Endodermal cell (in vitro differentiated cells): ENCODE data around the gene GSTP1. TPM values are rescaled to one million over a fixed set of nuclear protein-coding genes. Genes with fewer than 3 reads are reported as not detected.

Experiments used
- DNase-seq: peaks from one replicate; pipeline ENCODE4 v3.0.0-alpha.2; 2017
- H3K27ac ChIP-seq: 2 replicates; pipeline ENCODE4 v1.5.1; 2013; ENCODE audit warnings: mild to moderate bottlenecking, low read depth, low read length, moderate library complexity
- H3K27me3 ChIP-seq: 2 replicates; pipeline ENCODE4 v1.6.1; 2013; ENCODE audit warnings: mild to moderate bottlenecking, low read length, moderate library complexity; ENCODE audit not compliant: insufficient read depth, control insufficient read depth, poor library complexity, severe bottlenecking
- H3K36me3 ChIP-seq: 2 replicates; pipeline ENCODE4 v1.7.0; 2013; ENCODE audit warnings: mild to moderate bottlenecking, low read length, moderate library complexity; ENCODE audit not compliant: control insufficient read depth, insufficient read depth
- H3K4me1 ChIP-seq: one replicate; pipeline ENCODE4 v1.7.0; 2013; ENCODE audit warnings: low read length; ENCODE audit not compliant: control insufficient read depth, insufficient read depth
- H3K4me3 ChIP-seq: 2 replicates; pipeline ENCODE4 v1.5.1; 2013; ENCODE audit warnings: mild to moderate bottlenecking, low read length, moderate library complexity
- H3K9ac ChIP-seq: 2 replicates; pipeline ENCODE4 v1.6.1; 2013; ENCODE audit warnings: mild to moderate bottlenecking, low read length, moderate library complexity; ENCODE audit not compliant: poor library complexity, severe bottlenecking; ENCODE audit errors: extremely low read depth
- H3K9me3 ChIP-seq: 2 replicates; pipeline ENCODE4 v1.6.1; 2013; ENCODE audit warnings: mild to moderate bottlenecking, low read length, moderate library complexity; ENCODE audit not compliant: control insufficient read depth
- H3K27ac Mint-ChIP-seq: 2 replicates; pipeline ENCODE4 v1.8.0; 2020; ENCODE audit warnings: mixed read lengths
- H3K27me3 Mint-ChIP-seq: 2 replicates; pipeline ENCODE4 v1.8.0; 2021; ENCODE audit warnings: mild to moderate bottlenecking, mixed read lengths; ENCODE audit not compliant: insufficient read depth
- H3K36me3 Mint-ChIP-seq: 2 replicates; pipeline ENCODE4 v1.8.0; 2020; ENCODE audit warnings: low read depth, mixed read lengths
- H3K4me1 Mint-ChIP-seq: 2 replicates; pipeline ENCODE4 v1.8.0; 2020; ENCODE audit warnings: mixed read lengths
- H3K4me3 Mint-ChIP-seq: 2 replicates; pipeline ENCODE4 v1.8.0; 2020; ENCODE audit warnings: mild to moderate bottlenecking, moderate library complexity, mixed read lengths
- H3K9me3 Mint-ChIP-seq: 2 replicates; pipeline ENCODE4 v1.8.0; 2020; ENCODE audit warnings: mild to moderate bottlenecking, mixed read lengths
- WGBS, 2 experiments: methylation state at CpG; one replicate each; pipeline versions ENCODE4 v1.1.5 to v1.1.7; 2013; ENCODE audit warnings: missing lambda C conversion rate in 2 of 2, mixed read lengths in 1 of 2; ENCODE audit not compliant: insufficient coverage in 1 of 2, insufficient read length in 1 of 2; 5-methylcytosine and 5-hydroxymethylcytosine counted together
- total RNA-seq, 2 donors: library from RNA; stranded (reverse); fragmentation: NEBNext Ultra II Directional in 1 of 2; extraction: Animal tissue kit (Norgen Biotek cat#: 25700) in 1 of 2; gene quantifications; 2 replicates in 1 of 2; 3 replicates in 1 of 2; pipeline ENCODE4 v1.2.1, GENCODE V29; 2021
- TF ChIP-seq, protein P1 (sequence below): fragments of 200-600 bp; sonication (generic); conservative IDR thresholded peaks from 2 replicates; pipeline ENCODE4 v1.5.0; 2021; ENCODE audit warnings: antibody characterized with exemption, mild to moderate bottlenecking

Gene GSTP1
- total RNA-seq, 2 donors from 2014 or later: 1,359 to 1,473 TPM

DNA sequence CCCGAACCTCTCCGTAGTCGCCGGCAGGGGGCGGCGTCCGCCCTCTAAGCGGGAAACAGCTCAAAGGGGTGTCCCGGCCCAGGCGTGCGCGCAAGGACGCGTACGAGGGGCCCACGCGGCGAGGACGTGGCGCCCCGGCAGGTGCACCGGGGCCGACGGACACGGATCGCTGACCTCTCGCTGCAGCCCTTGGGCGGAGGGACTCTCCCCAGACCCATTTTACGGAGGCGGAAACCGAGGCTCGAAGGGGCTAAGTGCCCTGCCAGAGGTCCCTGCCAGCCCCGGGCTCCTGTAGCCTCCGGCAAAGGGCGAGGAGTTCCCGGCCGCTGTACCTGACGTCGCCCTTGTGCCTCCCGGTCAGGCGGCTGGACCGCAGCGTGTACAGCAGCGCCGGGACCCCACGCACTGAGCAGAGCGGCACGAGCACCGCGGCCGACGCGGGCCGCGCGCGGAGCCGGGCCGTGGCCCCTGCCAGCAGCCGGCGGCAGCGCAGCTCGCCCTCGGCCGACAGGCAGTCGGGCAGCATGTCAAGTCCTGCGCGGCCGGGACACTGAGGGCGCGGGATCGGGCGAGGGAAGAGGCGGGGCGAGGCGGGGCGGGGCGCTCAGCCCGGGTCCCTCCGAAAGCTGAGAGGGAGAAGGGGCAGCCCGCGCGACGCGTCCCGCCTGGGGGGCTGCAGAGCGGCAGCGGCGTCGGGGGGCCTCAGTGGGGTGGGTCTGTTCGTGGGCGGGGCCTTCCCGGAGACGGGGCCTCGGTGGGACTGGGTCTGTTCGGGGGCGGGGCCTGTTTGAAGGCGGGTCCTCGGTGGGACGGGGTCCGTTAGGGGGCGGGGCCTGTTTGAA, 46.0 kb downstream of the GSTP1 start, which contains the start of gene NUDT8:
Gene NUDT8, minus strand, starts transcription at position 552 of the 842 bp plus-strand sequence. Its CDS starts 26 bp downstream, at position 526.
- H3K36me3 ChIP-seq: no peaks in the 10 kb centered on the region
- no peaks in the 10 kb centered on the region for H3K27me3 ChIP-seq
- Mint-ChIP-seq H3K4me3 (peak within 1 kb of the TSS; percentile 65), H3K27ac (peak within 1 kb of the TSS; percentile 94), H3K36me3 (peaks cover 15% of the 10 kb centered on the region), H3K27me3 (no peaks in the 10 kb centered on the region), H3K4me1 (peaks cover 7% of the 10 kb centered on the region), H3K9me3 (no peaks in the 10 kb centered on the region)
- no peaks in the 10 kb centered on the region for H3K9me3 ChIP-seq
- WGBS, 2 experiments: 1% methylated on average over 40 to 102 of the region's 102 CpGs
- peak within 1 kb of the TSS; percentile 39 for H3K9ac ChIP-seq
- DNase-seq: peak; percentile 95
- TF ChIP-seq, protein P1, sequence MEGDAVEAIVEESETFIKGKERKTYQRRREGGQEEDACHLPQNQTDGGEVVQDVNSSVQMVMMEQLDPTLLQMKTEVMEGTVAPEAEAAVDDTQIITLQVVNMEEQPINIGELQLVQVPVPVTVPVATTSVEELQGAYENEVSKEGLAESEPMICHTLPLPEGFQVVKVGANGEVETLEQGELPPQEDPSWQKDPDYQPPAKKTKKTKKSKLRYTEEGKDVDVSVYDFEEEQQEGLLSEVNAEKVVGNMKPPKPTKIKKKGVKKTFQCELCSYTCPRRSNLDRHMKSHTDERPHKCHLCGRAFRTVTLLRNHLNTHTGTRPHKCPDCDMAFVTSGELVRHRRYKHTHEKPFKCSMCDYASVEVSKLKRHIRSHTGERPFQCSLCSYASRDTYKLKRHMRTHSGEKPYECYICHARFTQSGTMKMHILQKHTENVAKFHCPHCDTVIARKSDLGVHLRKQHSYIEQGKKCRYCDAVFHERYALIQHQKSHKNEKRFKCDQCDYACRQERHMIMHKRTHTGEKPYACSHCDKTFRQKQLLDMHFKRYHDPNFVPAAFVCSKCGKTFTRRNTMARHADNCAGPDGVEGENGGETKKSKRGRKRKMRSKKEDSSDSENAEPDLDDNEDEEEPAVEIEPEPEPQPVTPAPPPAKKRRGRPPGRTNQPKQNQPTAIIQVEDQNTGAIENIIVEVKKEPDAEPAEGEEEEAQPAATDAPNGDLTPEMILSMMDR: peak; percentile 96
- H3K27ac ChIP-seq: peak within 1 kb of the TSS; percentile 83
- H3K4me1 ChIP-seq: peaks cover 8% of the 10 kb centered on the region
- peak within 1 kb of the TSS; percentile 78 for H3K4me3 ChIP-seq

DNA sequence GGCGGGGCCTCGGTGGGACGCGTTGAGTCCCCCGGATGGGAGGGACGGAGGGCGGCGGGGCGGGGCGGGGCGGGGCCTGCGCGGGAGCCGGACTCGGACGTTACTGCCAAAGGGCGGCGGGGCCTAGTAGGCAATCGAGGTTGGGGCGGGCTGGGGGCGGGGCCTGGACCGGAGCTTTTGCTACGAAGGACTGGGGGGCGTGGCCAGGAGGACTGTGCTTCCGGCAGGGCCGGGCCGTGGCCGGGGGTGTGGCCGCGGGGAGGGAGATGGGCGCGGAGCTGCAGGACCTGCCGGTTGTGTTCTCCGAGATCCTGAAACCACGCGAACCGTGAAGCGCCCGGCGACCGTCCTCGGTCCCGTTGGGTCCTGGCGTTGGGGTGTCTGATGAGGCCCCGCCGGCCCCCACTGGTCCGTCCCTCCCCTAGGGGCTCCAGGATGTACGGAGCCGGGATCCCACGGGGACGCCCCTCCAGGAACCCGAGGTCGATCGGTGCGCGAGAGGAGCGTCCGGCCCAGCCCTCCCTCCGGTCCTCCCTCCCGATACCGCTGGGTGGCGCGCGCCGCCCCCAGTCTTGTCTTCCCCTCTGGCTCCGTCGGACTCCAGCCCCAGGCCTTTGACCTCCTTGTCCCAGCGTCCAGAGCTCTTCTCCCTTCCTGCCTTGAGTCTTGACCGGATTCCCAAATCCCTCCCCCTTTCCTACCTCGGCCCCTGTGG, 46.8 kb downstream of the GSTP1 start:
- peaks cover 7% of the 10 kb centered on the region for H3K4me1 Mint-ChIP-seq
- 1% methylated on average over 26 to 70 of the region's 70 CpGs for WGBS, 2 experiments

DNA sequence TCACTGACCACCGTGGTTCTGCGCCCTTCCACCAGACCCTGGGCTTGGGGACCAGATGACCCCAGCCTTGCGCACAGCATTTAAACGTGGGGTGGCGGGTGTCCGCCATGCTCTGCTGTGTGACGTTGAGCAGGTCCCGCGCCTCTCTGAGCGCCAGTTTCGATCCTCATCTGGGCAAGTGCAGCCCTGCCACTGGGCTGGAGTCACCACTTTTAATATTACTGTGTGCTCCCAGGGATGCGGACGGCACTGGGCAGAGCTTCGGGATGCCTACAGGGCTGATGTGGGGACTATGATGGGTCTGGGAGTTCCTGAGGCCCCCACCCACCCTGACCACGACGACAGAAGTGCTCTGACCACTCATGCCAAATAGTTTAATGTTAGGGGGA, 47.3 kb downstream of the GSTP1 start:
- Histone ChIP-seq H3K4me1 (peaks cover 8% of the 10 kb centered on the region), H3K9ac (peak overlapping the region; percentile 25), H3K27ac (peak overlapping the region; percentile 83), H3K27me3 (no peaks in the 10 kb centered on the region), H3K36me3 (no peaks in the 10 kb centered on the region), H3K4me3 (peak overlapping the region; percentile 78), H3K9me3 (no peaks in the 10 kb centered on the region)
- DNase-seq: no peak
- no peaks in the 10 kb centered on the region for H3K9me3 Mint-ChIP-seq
- WGBS, 2 experiments: 46 to 65% methylated on average over 7 to 16 of the region's 16 CpGs
- H3K27me3 Mint-ChIP-seq: no peaks in the 10 kb centered on the region
- peaks cover 7% of the 10 kb centered on the region for H3K4me1 Mint-ChIP-seq
- peak overlapping the region; percentile 94 for H3K27ac Mint-ChIP-seq
- TF ChIP-seq, protein P1: no peak
- peak overlapping the region; percentile 65 for H3K4me3 Mint-ChIP-seq
- H3K36me3 Mint-ChIP-seq: peaks cover 14% of the 10 kb centered on the region

More for the DNA sequence above, 46.8 kb downstream of the GSTP1 start:
- Mint-ChIP-seq H3K9me3 (no peaks in the 10 kb centered on the region), H3K36me3 (peaks cover 15% of the 10 kb centered on the region), H3K4me3 (peak overlapping the region; percentile 65), H3K27me3 (no peaks in the 10 kb centered on the region), H3K27ac (peak overlapping the region; percentile 94)
- H3K27me3 ChIP-seq: no peaks in the 10 kb centered on the region
- no peaks in the 10 kb centered on the region for H3K9me3 ChIP-seq
- no peaks in the 10 kb centered on the region for H3K36me3 ChIP-seq
- H3K9ac ChIP-seq: peak overlapping the region; percentile 25
- DNase-seq: peak; percentile 100
- peaks cover 8% of the 10 kb centered on the region for H3K4me1 ChIP-seq
- H3K27ac ChIP-seq: peak overlapping the region; percentile 83
- peak overlapping the region; percentile 78 for H3K4me3 ChIP-seq
- TF ChIP-seq, protein P1: peak; percentile 95
